ENCODE data around the gene IFRD2.

DNA sequence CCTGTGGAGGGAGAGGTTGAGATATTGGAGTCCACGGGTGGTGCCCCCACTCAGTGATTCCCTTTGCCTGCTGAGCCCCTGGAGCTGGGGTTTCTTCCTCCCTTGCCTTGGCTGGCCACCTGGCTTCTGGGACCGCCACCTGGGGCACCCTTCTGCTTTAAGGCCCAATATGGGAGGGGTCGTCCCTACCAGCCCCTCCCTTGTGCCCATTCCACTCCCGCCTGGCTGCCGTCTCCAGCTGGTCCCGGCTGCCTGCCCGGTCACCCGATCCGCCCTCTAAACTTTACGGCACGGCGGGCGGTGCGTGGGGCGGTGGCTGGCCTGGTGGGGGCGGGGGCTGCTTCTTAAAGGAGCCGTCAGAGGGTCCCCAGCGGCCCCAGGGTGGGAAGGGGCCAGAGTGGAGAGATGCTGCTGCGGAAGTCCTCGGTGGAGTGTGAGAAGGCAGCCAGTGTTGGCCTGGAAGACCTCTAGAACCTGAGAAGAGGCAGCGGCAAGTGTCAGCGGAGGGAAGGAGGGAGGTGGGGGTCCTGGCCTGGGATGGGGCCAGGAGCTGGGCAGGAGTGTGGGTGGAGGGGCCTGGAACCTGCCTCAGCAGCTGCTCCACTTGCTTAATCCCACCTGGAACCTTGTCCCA is 24.8 kb downstream of the IFRD2 start:
- TF ChIP-seq CTCF (IDR thresholded peaks at IDR 0.05; ENCODE audit: low read depth, low read length) (no peak), POLR2A (IDR thresholded peaks at IDR 0.05; ENCODE audit: extremely low read depth, insufficient read length) (no peak), MYC (IDR thresholded peaks at IDR 0.05; ENCODE audit: low read depth, low read length) (no peak)
